ENCODE results near the gene CSF1R. TPM values are rescaled to one million over a fixed set of nuclear protein-coding genes. Genes with fewer than 3 reads are reported as not detected.
A peak's percentile ranks its signal among the peaks of the same experiment; 100 is the strongest.
"Not testable (repeated sequence)": the region's sequence is repeated elsewhere in the genome, so short reads cannot be mapped to it uniquely, and the experiment has no call there.

The CSF1R gene
- total RNA-seq, 4 donors from 2014 or later: 24.9 to 51.7 (median 31.5) TPM

GRCh38 chr5:150092159-150092787 lies 5.9 kb upstream of the CSF1R start:
- DNase-seq (ENCODE audit: extremely low spot score): no peak
- 87% methylated on average over 3 of the region's 3 CpGs for WGBS
- TF ChIP-seq POLR2A (IDR thresholded peaks at IDR 0.05; ENCODE audit: low read depth) (no peak), EP300 (IDR thresholded peaks at IDR 0.05) (no peak), CTCF (IDR thresholded peaks at IDR 0.05) (no peak), POLR2AphosphoS5 (IDR thresholded peaks at IDR 0.05) (no peak)
- H3K9me3 ChIP-seq: no peaks in the 10 kb centered on the region
- H3K4me3 ChIP-seq: no peak overlapping the region
- intact Hi-C loops (cut with DNase I): no loop called here
- H3K36me3 ChIP-seq: no peaks in the 10 kb centered on the region
- no peaks in the 10 kb centered on the region for H3K4me1 ChIP-seq
- H3K27me3 ChIP-seq: no peaks in the 10 kb centered on the region
- no peak overlapping the region for H3K27ac ChIP-seq (replicated peaks in 1 of 4)

GRCh38 chr5:150085191-150085912 lies 1.0 kb downstream of the CSF1R start:
- WGBS: 73% methylated on average over 7 of the region's 7 CpGs
- Histone ChIP-seq H3K27ac (replicated peaks in 1 of 4) (peak overlapping the region in 1 of 4 donors; percentile 30), H3K4me3 (peak overlapping the region; percentile 30 to 47 (median 34)), H3K4me1 (peaks cover 0 to 5% (median 2%) of the 10 kb centered on the region in 4 donors), H3K9me3 (no peaks in the 10 kb centered on the region), H3K27me3 (no peaks in the 10 kb centered on the region), H3K36me3 (no peaks in the 10 kb centered on the region)
- no peak for TF ChIP-seq POLR2AphosphoS5 (IDR thresholded peaks at IDR 0.05)
- TF ChIP-seq POLR2A (IDR thresholded peaks at IDR 0.05; ENCODE audit: low read depth): no peak
- TF ChIP-seq CTCF (IDR thresholded peaks at IDR 0.05): no peak
- TF ChIP-seq EP300 (IDR thresholded peaks at IDR 0.05): no peak
- intact Hi-C loops (cut with DNase I): no loop called here
- peak; percentile 79 for DNase-seq (ENCODE audit: extremely low spot score)

GRCh38 chr5:150084754-150085153 lies 1.6 kb downstream of the CSF1R start:
- H3K4me3 ChIP-seq: peak overlapping the region in 3 of 4 donors; percentile 30 to 47 (median 32)
- 93% methylated on average over 6 of the region's 6 CpGs for WGBS

GRCh38 chr5:150082889-150083288 lies 3.5 kb downstream of the CSF1R start:
- DNase-seq (ENCODE audit: extremely low spot score): no peak
- Histone ChIP-seq H3K27ac (replicated peaks in 1 of 4) (peak overlapping the region in 1 of 4 donors; percentile 1), H3K4me3 (peak overlapping the region in 2 of 4 donors; percentile 16 to 23), H3K4me1 (peaks cover 0 to 5% (median 2%) of the 10 kb centered on the region in 4 donors), H3K9me3 (no peaks in the 10 kb centered on the region), H3K27me3 (no peaks in the 10 kb centered on the region), H3K36me3 (no peaks in the 10 kb centered on the region)
- 61% methylated on average over 6 of the region's 6 CpGs for WGBS
- intact Hi-C loops (cut with DNase I): no loop called here
- TF ChIP-seq POLR2AphosphoS5 (IDR thresholded peaks at IDR 0.05) (no peak), CTCF (IDR thresholded peaks at IDR 0.05) (no peak), POLR2A (IDR thresholded peaks at IDR 0.05; ENCODE audit: low read depth) (no peak), EP300 (IDR thresholded peaks at IDR 0.05) (no peak)

More at GRCh38 chr5:150084754-150085153, 1.6 kb downstream of the CSF1R start:
- H3K4me1 ChIP-seq; H3K27me3 ChIP-seq; H3K9me3 ChIP-seq; H3K27ac ChIP-seq (replicated peaks in 1 of 4); H3K36me3 ChIP-seq; intact Hi-C loops (cut with DNase I): not testable (repeated sequence)
- DNase-seq (ENCODE audit: extremely low spot score): peak; percentile 79

GRCh38 chr5:150082374-150082773 lies 4.0 kb downstream of the CSF1R start:
- DNase-seq (ENCODE audit: extremely low spot score): no peak
- Histone ChIP-seq H3K4me3 (peak overlapping the region in 2 of 4 donors; percentile 15 to 16), H3K9me3 (no peaks in the 10 kb centered on the region), H3K27me3 (no peaks in the 10 kb centered on the region), H3K27ac (replicated peaks in 1 of 4) (no peak overlapping the region), H3K4me1 (peaks cover 0 to 5% (median 2%) of the 10 kb centered on the region in 4 donors), H3K36me3 (no peaks in the 10 kb centered on the region)
- TF ChIP-seq EP300 (IDR thresholded peaks at IDR 0.05): no peak
- no peak for TF ChIP-seq POLR2A (IDR thresholded peaks at IDR 0.05; ENCODE audit: low read depth)
- no peak for TF ChIP-seq POLR2AphosphoS5 (IDR thresholded peaks at IDR 0.05)
- no peak for TF ChIP-seq CTCF (IDR thresholded peaks at IDR 0.05)
- WGBS: 52% methylated on average over 3 of the region's 3 CpGs
- intact Hi-C loops (cut with DNase I): no loop called here

Data from esophagus muscularis mucosa (tissue), 4 donors.